ENCODE data around the gene SUN2. TPM values are rescaled to one million over a fixed set of nuclear protein-coding genes. Genes with fewer than 3 reads are reported as not detected.

SUN2 gene
- total RNA-seq, 2 experiments from 2014 or later, result 101 to 107 TPM

DNA sequence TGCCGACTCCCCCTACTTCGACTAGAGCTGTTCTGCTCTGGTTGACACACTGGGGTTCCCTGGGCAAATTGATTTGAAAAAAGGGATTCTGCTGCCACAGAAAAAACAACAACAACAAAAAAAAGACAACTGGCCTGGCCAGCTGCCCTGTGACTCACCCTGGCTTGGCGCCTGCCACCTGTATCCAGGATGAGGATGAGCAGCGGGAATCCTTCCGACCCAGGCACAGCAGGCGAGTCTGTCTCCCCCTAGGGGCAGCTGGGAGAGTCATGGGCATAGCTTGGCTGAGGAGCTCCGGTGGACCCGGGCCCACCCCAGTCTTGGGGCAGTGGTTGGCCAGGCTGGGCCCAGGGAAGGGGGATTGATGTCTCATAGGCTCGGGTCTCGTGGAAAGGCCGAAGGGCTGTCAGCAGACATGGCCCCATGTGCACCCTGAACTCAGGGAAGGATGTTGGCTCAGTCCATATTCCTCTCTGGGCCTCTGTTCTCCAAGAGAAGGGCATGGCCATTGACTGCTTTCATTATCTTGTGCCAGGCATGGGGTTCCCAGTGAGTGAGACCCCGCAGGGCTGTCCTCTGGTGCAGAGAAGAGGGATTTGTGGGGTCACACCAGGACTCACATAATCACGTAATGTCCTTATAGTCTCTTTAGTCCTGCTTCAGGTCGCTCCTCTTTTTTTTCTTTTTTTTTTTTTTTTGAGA lies 10.4 kb upstream of the SUN2 start:
- Mint-ChIP-seq H3K36me3 (ENCODE audit: low read depth) (no peaks in the 10 kb centered on the region), H3K27me3 (no peaks in the 10 kb centered on the region), H3K27ac (no peak overlapping the region), H3K4me3 (no peak overlapping the region), H3K4me1 (ENCODE audit: low read depth) (no peaks in the 10 kb centered on the region), H3K9me3 (no peaks in the 10 kb centered on the region)
- TF ChIP-seq, protein P1, sequence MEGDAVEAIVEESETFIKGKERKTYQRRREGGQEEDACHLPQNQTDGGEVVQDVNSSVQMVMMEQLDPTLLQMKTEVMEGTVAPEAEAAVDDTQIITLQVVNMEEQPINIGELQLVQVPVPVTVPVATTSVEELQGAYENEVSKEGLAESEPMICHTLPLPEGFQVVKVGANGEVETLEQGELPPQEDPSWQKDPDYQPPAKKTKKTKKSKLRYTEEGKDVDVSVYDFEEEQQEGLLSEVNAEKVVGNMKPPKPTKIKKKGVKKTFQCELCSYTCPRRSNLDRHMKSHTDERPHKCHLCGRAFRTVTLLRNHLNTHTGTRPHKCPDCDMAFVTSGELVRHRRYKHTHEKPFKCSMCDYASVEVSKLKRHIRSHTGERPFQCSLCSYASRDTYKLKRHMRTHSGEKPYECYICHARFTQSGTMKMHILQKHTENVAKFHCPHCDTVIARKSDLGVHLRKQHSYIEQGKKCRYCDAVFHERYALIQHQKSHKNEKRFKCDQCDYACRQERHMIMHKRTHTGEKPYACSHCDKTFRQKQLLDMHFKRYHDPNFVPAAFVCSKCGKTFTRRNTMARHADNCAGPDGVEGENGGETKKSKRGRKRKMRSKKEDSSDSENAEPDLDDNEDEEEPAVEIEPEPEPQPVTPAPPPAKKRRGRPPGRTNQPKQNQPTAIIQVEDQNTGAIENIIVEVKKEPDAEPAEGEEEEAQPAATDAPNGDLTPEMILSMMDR (IDR thresholded peaks at IDR 0.05), result peak; percentile 84
- CTCF ChIA-PET, result interaction anchor here (0.7 to 5.9 kb wide), 21 partner anchors 9 to 342 kb away, joined by 3 to 63 read pairs (median 4); partner anchors contain the start of genes APOBEC3C, CBX6, DNAL4 and NPTXR
- peak; percentile 50 for DNase-seq
- ATAC-seq, result peak; percentile 45
- intact Hi-C loops (cut with micrococcal nuclease), result no loop called here
- POLR2A ChIA-PET, result interaction anchor here (0.7 to 1.6 kb wide), 5 partner anchors 10 to 207 kb away, joined by 3 to 5 read pairs (median 4); no protein-coding TSS in a partner anchor

DNA sequence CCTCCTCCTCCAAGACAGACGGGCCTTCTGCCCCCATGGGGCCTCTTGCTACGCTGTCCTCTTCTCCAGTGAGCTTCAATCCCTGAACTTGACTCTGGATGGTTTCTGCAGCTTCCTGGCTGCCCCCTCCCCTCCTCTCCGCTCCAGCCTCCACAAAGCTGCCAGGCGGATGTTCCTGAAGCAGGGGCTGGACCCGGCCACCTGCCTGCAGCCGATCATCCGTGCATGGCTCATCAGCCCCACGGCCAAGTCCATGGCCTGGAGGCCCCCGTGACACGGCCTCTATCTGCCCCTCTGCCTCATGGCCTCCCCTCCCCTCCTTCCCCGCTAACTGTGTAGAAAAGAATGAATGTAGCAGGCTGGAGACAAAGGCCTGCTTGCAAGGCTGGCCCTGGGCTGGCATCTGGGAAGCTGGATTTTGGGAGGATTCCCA lies 6.8 kb upstream of the SUN2 start:
- no peaks in the 10 kb centered on the region for H3K9me3 Mint-ChIP-seq
- ATAC-seq, result no peak
- no peaks in the 10 kb centered on the region for H3K36me3 Mint-ChIP-seq (ENCODE audit: low read depth)
- TF ChIP-seq, protein P1 (IDR thresholded peaks at IDR 0.05), result no peak
- H3K4me1 Mint-ChIP-seq (ENCODE audit: low read depth), result peaks cover 16% of the 10 kb centered on the region
- no peak for DNase-seq
- intact Hi-C loops (cut with micrococcal nuclease), result no loop called here
- H3K4me3 Mint-ChIP-seq, result no peak overlapping the region
- ChIA-PET CTCF (interaction anchor here (1.2 kb wide), 1 partner anchor 107 kb away, joined by 4 read pairs; no protein-coding TSS in a partner anchor), POLR2A (interaction anchor here (0.6 kb wide), 1 partner anchor 28 kb away, joined by 3 read pairs; no protein-coding TSS in a partner anchor)
- H3K27ac Mint-ChIP-seq, result no peak overlapping the region
- no peaks in the 10 kb centered on the region for H3K27me3 Mint-ChIP-seq

DNA sequence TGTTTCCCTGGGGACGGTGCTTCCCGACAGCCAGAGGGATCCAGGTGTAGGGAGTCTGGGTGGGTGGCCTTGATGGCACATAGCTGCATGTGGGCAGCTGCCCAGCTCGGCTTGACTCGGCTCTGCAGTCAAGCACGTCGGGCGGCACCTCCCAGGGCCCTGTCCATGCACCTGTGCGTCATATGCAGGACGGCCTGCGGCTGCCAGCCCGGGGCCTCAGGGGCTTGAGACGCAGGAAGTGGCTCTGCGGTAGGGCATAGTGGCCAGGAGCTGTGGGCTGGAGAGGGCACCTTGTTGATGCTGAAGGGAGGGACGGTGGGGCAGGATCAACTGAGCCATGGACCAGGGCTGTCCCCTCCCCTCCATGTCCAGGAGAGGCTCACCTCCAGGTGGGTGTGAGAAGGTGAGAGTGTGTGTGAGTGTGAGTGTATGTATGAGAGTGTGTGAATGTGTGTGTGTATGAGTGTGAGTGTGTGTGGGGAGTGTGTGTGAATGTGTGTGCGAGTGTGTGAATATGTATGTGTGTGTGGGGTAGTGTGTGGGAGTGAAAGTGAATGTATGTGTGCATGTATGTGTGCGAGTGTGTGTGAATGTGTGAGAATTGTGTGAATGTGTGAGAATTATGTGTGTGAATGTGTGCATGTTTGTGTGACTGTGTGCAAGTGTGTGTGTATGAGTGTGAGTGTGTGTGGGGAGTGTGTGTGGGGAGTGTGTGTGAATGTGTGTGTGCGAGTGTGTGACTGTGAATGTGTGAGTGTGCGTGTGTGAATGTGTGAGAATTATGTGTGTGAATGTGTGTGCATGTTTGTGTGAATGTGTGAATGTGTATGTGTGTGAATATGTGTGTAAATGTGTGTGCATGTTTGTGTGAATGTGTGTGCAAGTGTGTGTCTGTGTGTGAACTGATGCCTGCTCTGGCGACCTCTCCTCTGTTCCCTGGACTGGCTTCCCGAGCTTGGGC lies 5.7 kb upstream of the SUN2 start:
- DNase-seq (no peak), ATAC-seq (no peak)
- H3K4me1 Mint-ChIP-seq (ENCODE audit: low read depth), result peaks cover 27% of the 10 kb centered on the region
- intact Hi-C loops (cut with micrococcal nuclease), result no loop called here
- CTCF ChIA-PET, result interaction anchor here (1.1 to 1.6 kb wide), 3 partner anchors 10 to 108 kb away, joined by 3 to 4 read pairs (median 3); no protein-coding TSS in a partner anchor
- TF ChIP-seq, protein P1 (IDR thresholded peaks at IDR 0.05), result no peak
- H3K27me3 Mint-ChIP-seq, result no peaks in the 10 kb centered on the region
- no peaks in the 10 kb centered on the region for H3K9me3 Mint-ChIP-seq
- H3K27ac Mint-ChIP-seq, result no peak overlapping the region
- H3K36me3 Mint-ChIP-seq (ENCODE audit: low read depth), result no peaks in the 10 kb centered on the region
- no peak overlapping the region for H3K4me3 Mint-ChIP-seq
- POLR2A ChIA-PET, result interaction anchor here (0.6 to 40.0 kb wide), 3 partner anchors 38 to 554 kb away, joined by 3 to 905 read pairs (median 3); partner anchors contain the start of gene GTPBP1

DNA sequence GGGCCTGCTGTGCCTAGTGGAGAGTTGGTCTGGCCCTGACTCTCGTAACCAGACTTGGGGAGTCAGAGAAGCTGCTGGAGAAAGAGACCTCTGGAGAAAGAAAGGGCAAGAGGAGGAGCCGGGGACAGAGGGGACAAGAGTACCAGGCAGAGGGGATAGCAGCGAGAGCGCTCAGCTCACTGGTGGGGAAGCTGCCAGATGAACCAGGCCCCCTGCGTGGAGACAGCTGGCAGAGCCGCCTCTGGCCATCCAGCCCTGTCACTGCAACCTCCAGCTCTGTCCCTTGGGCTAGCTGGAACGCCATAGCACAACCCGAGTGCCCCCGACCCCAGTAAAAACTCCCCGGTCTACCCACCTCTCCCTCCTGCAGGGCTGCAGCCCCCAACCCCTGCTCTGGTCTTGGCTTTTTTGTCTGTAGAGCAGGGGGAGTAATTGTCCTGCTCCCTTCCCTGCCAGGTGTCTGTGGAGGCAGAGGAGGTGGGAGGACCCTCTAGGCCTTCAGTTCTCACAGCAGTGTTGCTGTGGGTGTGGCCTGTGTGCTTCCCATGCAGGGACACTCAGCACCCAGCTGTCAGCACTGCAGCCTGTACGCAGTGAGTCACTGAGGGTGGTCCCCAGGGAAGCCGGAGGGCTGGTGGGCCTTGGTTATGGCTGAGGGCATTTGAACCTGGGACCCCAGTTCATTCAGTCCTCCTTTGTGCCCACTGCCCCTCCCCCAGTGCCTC lies 4.8 kb upstream of the SUN2 start:
- TF ChIP-seq, protein P1 (IDR thresholded peaks at IDR 0.05), result no peak
- Mint-ChIP-seq H3K27me3 (no peaks in the 10 kb centered on the region), H3K4me1 (ENCODE audit: low read depth) (peaks cover 27% of the 10 kb centered on the region), H3K9me3 (no peaks in the 10 kb centered on the region), H3K36me3 (ENCODE audit: low read depth) (no peaks in the 10 kb centered on the region), H3K4me3 (no peak overlapping the region), H3K27ac (no peak overlapping the region)
- intact Hi-C loops (cut with micrococcal nuclease), result no loop called here
- ChIA-PET CTCF (interaction anchor here (1.1 to 1.6 kb wide), 3 partner anchors 10 to 36 kb away, joined by 3 read pairs; no protein-coding TSS in a partner anchor), POLR2A (interaction anchor here (1.1 to 40.0 kb wide), 2 partner anchors 9 to 37 kb away, joined by 4 to 905 read pairs; partner anchors contain the start of gene GTPBP1)
- DNase-seq (no peak), ATAC-seq (no peak)

Data from activated CD8-positive, alpha-beta T cell treated with anti-CD3 and anti-CD28 coated beads for 36 hours (primary cell).